ENCODE measurements around the gene RAF1. TPM values are rescaled to one million over a fixed set of nuclear protein-coding genes. Genes with fewer than 3 reads are reported as not detected.

Gene RAF1
- total and polyA plus RNA-seq, 9 of the 15 experiments (the other 6 are each of a cell fraction or from before 2014, with no cell fraction given), result 28.0 to 183 (median 85.6) TPM

DNA sequence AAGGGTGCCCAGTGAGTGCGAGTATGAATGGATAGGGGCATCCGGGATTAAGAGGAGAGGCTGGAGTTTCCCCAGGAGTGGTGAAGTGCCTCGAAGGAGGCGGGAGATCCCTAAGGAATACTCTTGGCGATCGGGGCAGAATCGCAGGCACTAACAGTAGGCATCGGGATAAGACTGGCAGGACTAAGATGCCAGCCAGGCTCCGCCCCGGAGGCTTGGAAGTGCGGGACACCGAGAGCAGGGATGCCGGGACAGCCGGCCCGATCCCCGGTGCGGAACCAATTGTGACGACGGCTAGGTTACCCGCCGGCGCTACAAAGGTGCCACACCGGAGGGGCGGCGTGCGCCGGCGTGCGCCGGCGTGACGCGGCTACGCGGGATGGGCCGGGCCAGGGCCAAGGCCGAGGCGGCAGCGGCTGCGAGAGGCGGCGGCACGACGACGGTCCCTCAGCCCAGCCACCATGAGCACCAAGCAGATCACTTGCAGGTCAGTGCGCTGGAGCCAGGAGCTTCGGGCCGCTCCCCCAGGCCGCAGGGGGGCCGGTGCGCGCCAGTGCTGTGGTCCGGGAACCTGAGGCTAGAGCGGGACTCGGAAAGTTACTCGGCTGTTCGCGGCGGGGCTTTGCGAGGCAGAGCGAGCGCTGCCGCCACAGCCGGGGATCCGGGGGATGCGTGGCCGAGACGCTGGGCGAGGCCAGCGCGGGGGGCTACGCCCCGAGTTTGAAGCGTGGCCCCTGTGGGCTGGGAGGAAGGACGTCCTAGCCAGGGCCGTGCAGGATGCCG, 107.0 kb downstream of the RAF1 start, which contains the start of gene MKRN2 (continued):
- TF ChIP-seq NONO (IDR thresholded peaks at IDR 0.05; ENCODE audit: low read depth in 2 of 2, low read length in 1 of 2) (peak; percentile 93 to 96), CAMTA2 (CRISPR knock-in tag; conservative IDR thresholded peaks at IDR 0.05) (no peak; the same call in 1 of the 2 replicates), ELF4 (CRISPR knock-in tag; IDR thresholded peaks at IDR 0.05) (no peak), ATF6 (CRISPR knock-in tag; IDR thresholded peaks at IDR 0.05) (peak; percentile 90), DEAF1 (CRISPR knock-in tag; IDR thresholded peaks at IDR 0.05) (no peak), USF1 (CRISPR knock-in tag; IDR thresholded peaks at IDR 0.05) (peak; percentile 17; the same call in 1 of the 2 replicates), PTTG1 (tag; IDR thresholded peaks at IDR 0.05; ENCODE audit: low read depth) (no peak), SMARCA5 (IDR thresholded peaks at IDR 0.05) (no peak), PREB (CRISPR knock-in tag; IDR thresholded peaks at IDR 0.05) (no peak), RNF219 (CRISPR knock-in tag; IDR thresholded peaks at IDR 0.05) (no peak), ZKSCAN3 (CRISPR knock-in tag; IDR thresholded peaks at IDR 0.05) (no peak)

All from K562 (cell line).